ENCODE results near the gene DCLK1. TPM values are rescaled to one million over a fixed set of nuclear protein-coding genes. Genes with fewer than 3 reads are reported as not detected.
A peak's percentile ranks its signal among the peaks of the same experiment; 100 is the strongest.

Gene DCLK1
- total RNA-seq, 4 donors from 2014 or later = 21.3 to 63.8 (median 40.9) TPM

DNA sequence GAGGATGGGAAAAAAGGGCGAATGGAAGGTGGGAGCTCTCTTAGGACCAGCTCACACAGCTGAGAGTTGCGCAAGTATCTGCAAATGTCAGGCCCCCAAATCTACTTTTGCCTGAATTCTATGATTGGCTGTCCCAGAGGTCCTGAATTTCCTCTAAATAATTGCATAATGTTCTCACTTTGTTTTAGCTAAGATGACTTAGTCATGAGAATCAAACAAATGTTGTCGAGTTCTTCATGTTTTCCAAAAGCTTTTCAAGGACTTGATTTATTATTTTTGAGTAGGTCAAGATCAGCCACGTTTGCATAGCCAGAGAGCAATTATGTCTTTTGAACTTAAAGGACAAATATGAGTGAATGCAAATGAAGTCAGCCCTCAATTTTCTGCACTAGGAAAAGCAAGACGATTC lies 408.1 kb downstream of the DCLK1 start:
- peak; percentile 23 to 64 for DNase-seq (ENCODE audit: low spot score in 2 of 2)
- TF ChIP-seq, protein P1, sequence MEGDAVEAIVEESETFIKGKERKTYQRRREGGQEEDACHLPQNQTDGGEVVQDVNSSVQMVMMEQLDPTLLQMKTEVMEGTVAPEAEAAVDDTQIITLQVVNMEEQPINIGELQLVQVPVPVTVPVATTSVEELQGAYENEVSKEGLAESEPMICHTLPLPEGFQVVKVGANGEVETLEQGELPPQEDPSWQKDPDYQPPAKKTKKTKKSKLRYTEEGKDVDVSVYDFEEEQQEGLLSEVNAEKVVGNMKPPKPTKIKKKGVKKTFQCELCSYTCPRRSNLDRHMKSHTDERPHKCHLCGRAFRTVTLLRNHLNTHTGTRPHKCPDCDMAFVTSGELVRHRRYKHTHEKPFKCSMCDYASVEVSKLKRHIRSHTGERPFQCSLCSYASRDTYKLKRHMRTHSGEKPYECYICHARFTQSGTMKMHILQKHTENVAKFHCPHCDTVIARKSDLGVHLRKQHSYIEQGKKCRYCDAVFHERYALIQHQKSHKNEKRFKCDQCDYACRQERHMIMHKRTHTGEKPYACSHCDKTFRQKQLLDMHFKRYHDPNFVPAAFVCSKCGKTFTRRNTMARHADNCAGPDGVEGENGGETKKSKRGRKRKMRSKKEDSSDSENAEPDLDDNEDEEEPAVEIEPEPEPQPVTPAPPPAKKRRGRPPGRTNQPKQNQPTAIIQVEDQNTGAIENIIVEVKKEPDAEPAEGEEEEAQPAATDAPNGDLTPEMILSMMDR (IDR thresholded peaks at IDR 0.05) = no peak
- peak; percentile 72 to 77 for TF ChIP-seq EP300 (IDR thresholded peaks at IDR 0.05)
- H3K36me3 ChIP-seq = no peaks in the 10 kb centered on the region
- no peaks in the 10 kb centered on the region for H3K9me3 ChIP-seq
- whole genome bisulfite sequencing, 2 donors = 29 to 32% methylated on average over 5 of the region's 5 CpGs
- H3K27ac ChIP-seq = peak overlapping the region in 2 of 4 donors; percentile 26 to 67
- H3K4me1 ChIP-seq = peaks cover 0 to 39% (median 6%) of the 10 kb centered on the region in 4 donors
- H3K27me3 ChIP-seq = no peaks in the 10 kb centered on the region
- H3K4me3 ChIP-seq = no peak overlapping the region

DNA sequence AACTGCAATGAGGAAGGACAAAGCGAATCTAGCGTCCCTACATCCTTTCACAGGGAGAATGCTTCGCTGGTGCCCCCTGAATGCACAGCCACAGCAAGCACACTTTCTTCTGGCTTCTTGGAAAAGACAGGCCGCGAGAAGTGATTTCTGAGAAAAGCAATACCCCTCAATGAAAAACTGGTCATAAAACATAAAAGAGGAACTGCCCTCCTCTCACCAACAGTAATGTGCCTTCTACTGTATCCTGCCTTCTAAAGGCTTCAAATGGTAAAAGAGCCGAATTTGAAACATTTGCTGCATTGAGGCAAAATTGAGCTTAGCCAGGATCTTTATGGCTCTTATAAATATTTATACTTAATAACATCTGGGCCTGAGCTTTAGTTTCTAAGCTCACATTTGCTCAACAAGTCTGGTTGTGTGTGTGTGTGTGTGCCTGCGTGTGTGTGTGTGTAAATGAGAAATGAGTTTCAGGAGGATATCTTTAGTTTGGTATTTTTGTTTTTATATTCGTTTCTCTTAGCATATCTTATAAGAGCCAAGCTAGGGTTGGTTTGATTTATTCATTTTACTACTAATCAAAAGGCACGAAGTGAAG lies 408.6 kb downstream of the DCLK1 start:
- Histone ChIP-seq H3K27ac (peak overlapping the region in 2 of 4 donors; percentile 42 to 66), H3K27me3 (no peaks in the 10 kb centered on the region), H3K36me3 (no peaks in the 10 kb centered on the region), H3K9me3 (no peaks in the 10 kb centered on the region), H3K4me1 (peaks cover 0 to 39% (median 6%) of the 10 kb centered on the region in 4 donors), H3K4me3 (no peak overlapping the region)
- TF ChIP-seq EP300 (IDR thresholded peaks at IDR 0.05) (no peak), POLR2A (IDR thresholded peaks at IDR 0.05) (no peak)
- TF ChIP-seq, protein P1 (IDR thresholded peaks at IDR 0.05) = no peak
- peak in 1 of 2 donors; percentile 48 for DNase-seq (ENCODE audit: low spot score in 2 of 2)
- 56 to 62% methylated on average over 9 of the region's 9 CpGs for WGBS, 2 donors

DNA sequence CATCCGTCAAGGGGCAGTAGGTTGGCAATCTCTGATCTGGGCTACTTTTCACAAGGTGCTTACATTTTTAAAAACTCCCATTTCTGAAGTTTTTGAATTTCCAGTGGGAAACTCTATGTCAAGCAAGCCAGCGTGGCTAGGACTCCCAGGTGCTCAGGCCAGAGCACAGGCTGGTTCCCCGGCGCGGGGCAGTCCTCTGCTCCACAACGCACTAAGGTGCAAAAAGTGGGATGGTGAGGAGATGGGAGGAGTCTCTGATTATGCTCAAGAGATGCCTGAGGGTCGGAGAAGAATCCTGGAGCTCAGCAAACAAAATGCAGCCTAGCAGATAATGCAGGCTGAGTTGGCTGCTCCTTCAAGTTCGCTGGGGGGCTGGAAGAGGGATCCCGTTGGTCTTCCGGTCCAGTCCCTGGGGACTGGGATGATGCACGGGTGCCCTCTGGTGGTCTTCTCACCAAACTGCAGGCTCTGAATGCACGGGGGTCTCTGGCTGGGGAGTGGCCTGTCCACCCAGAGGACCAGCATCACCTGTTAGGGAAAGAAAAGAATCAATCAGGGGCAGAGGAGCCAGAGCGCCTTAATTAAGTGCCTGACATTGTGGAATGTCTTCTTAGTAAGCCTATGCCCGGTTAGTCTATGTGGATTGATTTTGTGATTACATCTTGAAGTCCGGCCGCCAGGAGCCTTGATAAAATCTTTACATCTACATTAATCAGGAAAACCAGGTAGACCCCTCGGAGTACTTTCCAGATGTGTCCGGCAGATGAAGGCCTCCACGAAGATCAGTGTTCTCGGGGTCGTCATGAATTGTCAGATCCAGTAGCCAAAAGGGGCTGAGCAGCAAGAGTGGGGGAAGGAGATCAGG lies 410.3 kb downstream of the DCLK1 start:
- peaks cover 0 to 39% (median 6%) of the 10 kb centered on the region in 4 donors for H3K4me1 ChIP-seq
- peak overlapping the region in 1 of 4 donors; percentile 27 for H3K4me3 ChIP-seq
- TF ChIP-seq EP300 (IDR thresholded peaks at IDR 0.05) = no peak
- TF ChIP-seq POLR2A (IDR thresholded peaks at IDR 0.05) = no peak
- TF ChIP-seq, protein P1 (IDR thresholded peaks at IDR 0.05) = peak; percentile 76 to 89 (median 82)
- no peaks in the 10 kb centered on the region for H3K27me3 ChIP-seq
- WGBS, 2 donors = 48 to 49% methylated on average over 21 of the region's 21 CpGs
- H3K36me3 ChIP-seq = no peaks in the 10 kb centered on the region
- DNase-seq (ENCODE audit: low spot score in 2 of 2) = peak in 1 of 2 donors; percentile 24
- H3K27ac ChIP-seq = peak overlapping the region in 3 of 4 donors; percentile 21 to 66 (median 66)
- H3K9me3 ChIP-seq = no peaks in the 10 kb centered on the region

DNA sequence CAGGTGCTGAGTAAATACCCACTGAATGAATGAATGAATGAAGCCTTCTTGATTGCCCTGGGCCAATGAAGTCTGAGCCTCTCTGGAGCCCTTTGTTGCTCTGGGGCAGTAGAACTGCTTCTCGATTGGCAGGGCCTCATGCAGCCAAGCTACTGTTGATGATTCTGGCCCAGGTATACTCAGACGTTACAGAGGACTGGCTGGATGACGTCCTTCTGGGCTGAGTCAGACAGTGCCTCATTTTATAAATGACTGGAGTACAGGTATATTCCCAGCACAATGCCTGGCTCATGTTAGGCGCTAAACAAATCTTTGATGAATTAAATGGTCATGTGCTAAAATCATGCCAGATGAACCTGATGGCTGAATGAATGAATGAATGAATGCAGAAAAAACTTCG lies 410.9 kb downstream of the DCLK1 start:
- Histone ChIP-seq H3K4me1 (peaks cover 0 to 39% (median 6%) of the 10 kb centered on the region in 4 donors), H3K27ac (no peak overlapping the region), H3K36me3 (no peaks in the 10 kb centered on the region), H3K9me3 (no peaks in the 10 kb centered on the region), H3K4me3 (no peak overlapping the region), H3K27me3 (no peaks in the 10 kb centered on the region)
- 82 to 90% methylated on average over 5 of the region's 5 CpGs for WGBS, 2 donors
- DNase-seq (ENCODE audit: low spot score in 2 of 2) = no peak
- TF ChIP-seq EP300 (IDR thresholded peaks at IDR 0.05) = no peak
- TF ChIP-seq, protein P1 (IDR thresholded peaks at IDR 0.05) = no peak
- no peak for TF ChIP-seq POLR2A (IDR thresholded peaks at IDR 0.05)

Other genes with a start within 250 kb of the DCLK1 start
- under 1 TPM in 1 of 4 donors, not detected in 3; 0.20 TPM for gene SOHLH2, start 83.2 kb upstream of the DCLK1 start, total RNA-seq
- gene CCDC169, start 166.4 kb upstream of the DCLK1 start, total RNA-seq = under 1 TPM in 3 of 4 donors, not detected in 1; 0.30 to 0.63 (median 0.39) TPM
- 10 to 100 TPM; 50.7 to 77.4 (median 62.4) TPM for gene SPART, start 215.0 kb upstream of the DCLK1 start, total RNA-seq

Data from tibial nerve (tissue), 4 donors.